Measurements from ENCODE around the gene C16orf92. TPM values are rescaled to one million over a fixed set of nuclear protein-coding genes. Genes with fewer than 3 reads are reported as not detected.
"Not testable (repeated sequence)": the region's sequence is repeated elsewhere in the genome, so short reads cannot be mapped to it uniquely, and the experiment has no call there.

Gene C16orf92
- total RNA-seq, 1 experiment from 2014 or later = not detected

DNA sequence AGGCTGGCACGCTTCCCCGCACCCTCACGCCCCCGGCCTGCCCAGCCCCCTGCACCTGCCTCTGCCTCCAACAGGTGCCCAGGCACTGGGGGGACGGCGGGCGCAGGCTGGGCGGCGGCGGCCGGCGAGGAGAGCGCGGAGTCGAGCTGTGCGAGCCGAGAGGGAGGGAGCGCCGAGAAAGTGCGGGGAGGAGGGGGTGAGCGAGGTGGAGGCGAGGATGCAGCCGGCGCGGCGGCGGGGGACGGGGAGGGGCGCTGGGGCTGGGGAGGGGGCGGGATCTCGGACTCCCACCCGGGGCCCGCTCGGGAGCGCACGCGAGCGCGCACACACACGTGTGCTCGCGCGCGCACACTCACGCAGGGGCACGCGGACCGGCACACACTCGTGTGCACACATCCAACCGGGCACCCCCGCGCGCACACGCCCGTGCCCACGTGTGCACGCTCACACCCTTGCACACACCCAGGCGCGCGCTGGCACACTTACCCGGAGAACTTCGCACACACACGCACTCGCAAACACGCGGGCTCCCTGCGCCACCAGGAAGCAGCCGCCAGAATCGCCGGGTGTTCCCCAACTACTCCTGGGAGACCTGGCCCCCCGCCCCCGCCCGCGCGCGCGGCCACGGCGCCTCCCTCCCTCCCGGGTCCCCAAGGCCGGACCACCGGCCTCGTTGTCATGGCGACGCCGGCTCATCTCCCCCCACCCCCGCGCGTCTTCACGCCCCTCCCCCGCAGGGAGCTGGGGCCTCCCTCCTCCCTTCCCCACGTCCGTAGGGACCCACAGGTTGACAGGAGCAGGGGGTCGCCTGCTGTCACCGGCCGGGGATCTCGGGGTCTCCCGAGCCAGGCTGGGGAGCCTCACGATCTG, 11.9 kb upstream of the C16orf92 start, which contains the start of gene DOC2A:
Gene DOC2A (minus strand): TSS at position 184 of the 870 bp plus-strand sequence. CDS start 805 bp downstream, outside the sequence.
- ChIA-PET CTCF (interaction anchor here (0.6 kb wide), 1 partner anchor 68 kb away, joined by 8 read pairs; no protein-coding TSS in a partner anchor), POLR2A (ENCODE audit: unreplicated experiment) (no interaction called here)
- H3K9me2 ChIP-seq (ENCODE audit: insufficient read depth) = no peaks in the 10 kb centered on the region
- peak within 1 kb of the TSS; percentile 56; the same call in 1 of the 2 replicates for H3K4me3 ChIP-seq
- H3F3A ChIP-seq (ENCODE audit: insufficient read depth, low read depth) = peaks cover 7% of the 10 kb centered on the region
- TF ChIP-seq, protein P1, sequence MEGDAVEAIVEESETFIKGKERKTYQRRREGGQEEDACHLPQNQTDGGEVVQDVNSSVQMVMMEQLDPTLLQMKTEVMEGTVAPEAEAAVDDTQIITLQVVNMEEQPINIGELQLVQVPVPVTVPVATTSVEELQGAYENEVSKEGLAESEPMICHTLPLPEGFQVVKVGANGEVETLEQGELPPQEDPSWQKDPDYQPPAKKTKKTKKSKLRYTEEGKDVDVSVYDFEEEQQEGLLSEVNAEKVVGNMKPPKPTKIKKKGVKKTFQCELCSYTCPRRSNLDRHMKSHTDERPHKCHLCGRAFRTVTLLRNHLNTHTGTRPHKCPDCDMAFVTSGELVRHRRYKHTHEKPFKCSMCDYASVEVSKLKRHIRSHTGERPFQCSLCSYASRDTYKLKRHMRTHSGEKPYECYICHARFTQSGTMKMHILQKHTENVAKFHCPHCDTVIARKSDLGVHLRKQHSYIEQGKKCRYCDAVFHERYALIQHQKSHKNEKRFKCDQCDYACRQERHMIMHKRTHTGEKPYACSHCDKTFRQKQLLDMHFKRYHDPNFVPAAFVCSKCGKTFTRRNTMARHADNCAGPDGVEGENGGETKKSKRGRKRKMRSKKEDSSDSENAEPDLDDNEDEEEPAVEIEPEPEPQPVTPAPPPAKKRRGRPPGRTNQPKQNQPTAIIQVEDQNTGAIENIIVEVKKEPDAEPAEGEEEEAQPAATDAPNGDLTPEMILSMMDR (conservative IDR thresholded peaks at IDR 0.05) = no peak
- no peak for TF ChIP-seq EZH2 (IDR thresholded peaks at IDR 0.05; ENCODE audit: low read depth)
- H3K27me3 ChIP-seq (ENCODE audit: insufficient read depth, low read depth) = peaks cover 16% of the 10 kb centered on the region
- peak within 1 kb of the TSS; percentile 79 for H3K4me2 ChIP-seq
- intact Hi-C loops (cut with micrococcal nuclease; ENCODE audit: unreplicated experiment) = no loop called here
- no peaks in the 10 kb centered on the region for H3K9me3 ChIP-seq (ENCODE audit: insufficient read depth, low read depth)
- no peak for DNase-seq
- H3K36me3 ChIP-seq (ENCODE audit: low read depth) = no peaks in the 10 kb centered on the region
- H3K79me2 ChIP-seq (ENCODE audit: low read depth) = no peaks in the 10 kb centered on the region
- no peaks in the 10 kb centered on the region for H3K4me1 ChIP-seq (replicated peaks; ENCODE audit: insufficient read depth)
- no peak within 1 kb of the TSS for H3K27ac ChIP-seq
- no TSS peak for BruUV-seq (replicated peaks)
- no peak within 1 kb of the TSS for H2AFZ ChIP-seq
- H4K20me1 ChIP-seq (ENCODE audit: insufficient read depth) = no peaks in the 10 kb centered on the region; the same call in 1 of the 2 replicates

DNA sequence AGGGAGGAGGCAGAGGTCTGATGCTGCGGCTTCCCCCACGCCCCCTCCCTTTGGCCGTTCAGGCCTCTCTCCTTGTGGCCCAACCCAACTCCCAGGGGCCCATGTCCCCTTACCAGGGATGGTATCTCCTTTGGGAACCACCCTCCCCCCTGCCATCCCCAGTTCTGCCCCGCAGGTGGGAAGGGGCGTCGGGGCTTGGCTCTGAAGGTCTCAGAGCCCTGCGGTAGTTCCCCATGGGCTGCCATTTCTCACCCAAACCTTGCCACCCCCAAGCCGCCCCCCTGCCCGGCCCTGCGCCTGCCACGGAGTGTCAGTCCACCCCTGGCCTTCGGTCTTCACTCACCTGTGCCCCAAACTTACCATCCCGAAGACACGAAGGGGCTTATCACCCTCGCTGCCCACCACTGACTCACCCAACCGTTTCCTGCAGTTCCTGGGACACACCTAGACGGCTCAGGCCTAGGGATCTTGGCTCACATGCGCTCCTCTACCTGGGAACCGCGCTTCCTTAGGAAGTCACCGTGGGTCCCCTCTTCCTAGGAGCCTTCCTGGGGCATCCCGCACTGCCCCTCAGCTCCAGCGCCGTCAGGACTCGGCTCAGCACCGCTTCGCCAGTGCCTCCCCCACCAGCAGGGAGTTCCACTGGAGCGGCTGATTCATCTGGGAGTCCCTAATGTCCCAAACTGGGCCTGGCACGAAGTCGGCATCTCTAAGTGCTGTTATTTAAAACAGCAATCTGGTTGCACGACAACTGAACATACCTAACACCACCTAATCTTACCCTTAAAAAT, 11.1 kb upstream of the C16orf92 start:
- intact Hi-C loops (cut with micrococcal nuclease; ENCODE audit: unreplicated experiment) = no loop called here
- Histone ChIP-seq H4K20me1 (ENCODE audit: insufficient read depth) (no peaks in the 10 kb centered on the region; the same call in 1 of the 2 replicates), H3K79me2 (ENCODE audit: low read depth) (no peaks in the 10 kb centered on the region), H3K9me2 (ENCODE audit: insufficient read depth) (no peaks in the 10 kb centered on the region), H3K9me3 (ENCODE audit: insufficient read depth, low read depth) (no peaks in the 10 kb centered on the region), H3K27ac (no peak overlapping the region), H3K4me1 (replicated peaks; ENCODE audit: insufficient read depth) (no peaks in the 10 kb centered on the region), H3F3A (ENCODE audit: insufficient read depth, low read depth) (peaks cover 7% of the 10 kb centered on the region), H3K27me3 (ENCODE audit: insufficient read depth, low read depth) (peaks cover 16% of the 10 kb centered on the region), H3K36me3 (ENCODE audit: low read depth) (no peaks in the 10 kb centered on the region), H3K4me3 (peak overlapping the region; percentile 56; the same call in 1 of the 2 replicates), H2AFZ (no peak overlapping the region), H3K4me2 (peak overlapping the region; percentile 79; the same call in 1 of the 2 replicates)
- CTCF ChIA-PET = interaction anchor here (0.6 kb wide), 1 partner anchor 68 kb away, joined by 8 read pairs; no protein-coding TSS in a partner anchor
- BruUV-seq (replicated peaks) = no TSS peak
- no peak for TF ChIP-seq EZH2 (IDR thresholded peaks at IDR 0.05; ENCODE audit: low read depth)
- TF ChIP-seq, protein P1 (conservative IDR thresholded peaks at IDR 0.05) = no peak
- POLR2A ChIA-PET (ENCODE audit: unreplicated experiment) = no interaction called here
- no peak for DNase-seq

DNA sequence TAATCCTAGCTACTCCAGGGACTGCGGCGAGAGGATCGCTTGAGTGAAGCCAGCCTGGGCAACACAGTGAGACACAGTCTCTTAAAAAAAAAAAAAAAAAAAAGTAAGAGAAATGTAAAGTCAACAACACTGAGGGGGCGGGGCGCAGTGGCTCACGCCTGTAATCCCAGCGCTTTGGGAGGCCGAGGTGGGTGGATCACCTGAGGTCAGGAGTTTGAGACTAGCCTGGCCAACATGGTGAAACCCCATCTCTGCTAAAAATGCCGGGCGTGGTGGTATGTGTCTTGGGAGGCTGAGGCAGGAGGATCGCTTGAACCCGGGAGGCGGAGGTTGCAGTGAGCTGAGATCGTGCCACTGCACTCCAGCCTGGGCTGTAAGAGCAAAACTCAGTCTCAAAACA, 10.4 kb upstream of the C16orf92 start:
- intact Hi-C loops (cut with micrococcal nuclease; ENCODE audit: unreplicated experiment); H3K4me3 ChIP-seq; H3F3A ChIP-seq (ENCODE audit: insufficient read depth, low read depth); H3K36me3 ChIP-seq (ENCODE audit: low read depth); H4K20me1 ChIP-seq (ENCODE audit: insufficient read depth); DNase-seq; H3K4me1 ChIP-seq (replicated peaks; ENCODE audit: insufficient read depth); H3K9me2 ChIP-seq (ENCODE audit: insufficient read depth); H3K4me2 ChIP-seq; H3K79me2 ChIP-seq (ENCODE audit: low read depth); BruUV-seq (replicated peaks); H2AFZ ChIP-seq; H3K9me3 ChIP-seq (ENCODE audit: insufficient read depth, low read depth); H3K27ac ChIP-seq: not testable (repeated sequence)
- ChIA-PET POLR2A (ENCODE audit: unreplicated experiment) (interaction anchor here (0.7 kb wide), 1 partner anchor 148 kb away, joined by 9 read pairs; no protein-coding TSS in a partner anchor), CTCF (interaction anchor here (0.6 to 0.7 kb wide), 3 partner anchors 87 to 663 kb away, joined by 5 to 13 read pairs (median 7); no protein-coding TSS in a partner anchor)
- H3K27me3 ChIP-seq (ENCODE audit: insufficient read depth, low read depth) = peaks cover 16% of the 10 kb centered on the region

DNA sequence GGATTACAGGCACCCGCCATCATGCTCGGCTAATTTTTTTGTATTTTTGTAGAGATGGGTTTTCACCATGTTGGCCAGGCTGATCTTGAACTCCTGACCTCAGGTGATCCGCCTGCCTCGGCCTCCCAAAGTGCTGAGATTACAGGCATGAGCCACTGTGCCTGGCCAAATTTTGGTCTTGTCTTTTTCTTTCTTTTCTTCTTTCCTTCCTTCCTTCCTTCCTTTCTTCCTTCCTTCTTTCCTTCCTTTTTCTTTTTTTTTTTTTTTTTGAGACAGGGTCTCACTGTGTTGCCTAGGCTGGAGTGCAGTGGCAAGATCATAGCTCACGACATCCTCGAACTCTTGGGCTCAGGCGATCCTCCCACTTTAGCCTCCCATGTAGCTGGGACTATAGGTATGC, 7.5 kb upstream of the C16orf92 start:
- Histone ChIP-seq H3K27me3 (ENCODE audit: insufficient read depth, low read depth) (peaks cover 12% of the 10 kb centered on the region), H3F3A (ENCODE audit: insufficient read depth, low read depth) (peaks cover 13% of the 10 kb centered on the region)
- H3K9me3 ChIP-seq (ENCODE audit: insufficient read depth, low read depth); H3K4me3 ChIP-seq; H3K36me3 ChIP-seq (ENCODE audit: low read depth); intact Hi-C loops (cut with micrococcal nuclease; ENCODE audit: unreplicated experiment); H3K9me2 ChIP-seq (ENCODE audit: insufficient read depth); H4K20me1 ChIP-seq (ENCODE audit: insufficient read depth); H2AFZ ChIP-seq; H3K4me2 ChIP-seq; H3K79me2 ChIP-seq (ENCODE audit: low read depth); H3K4me1 ChIP-seq (replicated peaks; ENCODE audit: insufficient read depth); H3K27ac ChIP-seq; BruUV-seq (replicated peaks); CTCF ChIA-PET; DNase-seq: not testable (repeated sequence)
- POLR2A ChIA-PET (ENCODE audit: unreplicated experiment) = interaction anchor here (0.6 kb wide), 2 partner anchors 79 to 371 kb away, joined by 3 to 14 read pairs; no protein-coding TSS in a partner anchor
